ENCODE data around the gene COPA. TPM values are rescaled to one million over a fixed set of nuclear protein-coding genes. Genes with fewer than 3 reads are reported as not detected.

COPA gene
- total and polyA plus RNA-seq, 8 donors, result 42.4 to 243 (median 85.2) TPM

DNA sequence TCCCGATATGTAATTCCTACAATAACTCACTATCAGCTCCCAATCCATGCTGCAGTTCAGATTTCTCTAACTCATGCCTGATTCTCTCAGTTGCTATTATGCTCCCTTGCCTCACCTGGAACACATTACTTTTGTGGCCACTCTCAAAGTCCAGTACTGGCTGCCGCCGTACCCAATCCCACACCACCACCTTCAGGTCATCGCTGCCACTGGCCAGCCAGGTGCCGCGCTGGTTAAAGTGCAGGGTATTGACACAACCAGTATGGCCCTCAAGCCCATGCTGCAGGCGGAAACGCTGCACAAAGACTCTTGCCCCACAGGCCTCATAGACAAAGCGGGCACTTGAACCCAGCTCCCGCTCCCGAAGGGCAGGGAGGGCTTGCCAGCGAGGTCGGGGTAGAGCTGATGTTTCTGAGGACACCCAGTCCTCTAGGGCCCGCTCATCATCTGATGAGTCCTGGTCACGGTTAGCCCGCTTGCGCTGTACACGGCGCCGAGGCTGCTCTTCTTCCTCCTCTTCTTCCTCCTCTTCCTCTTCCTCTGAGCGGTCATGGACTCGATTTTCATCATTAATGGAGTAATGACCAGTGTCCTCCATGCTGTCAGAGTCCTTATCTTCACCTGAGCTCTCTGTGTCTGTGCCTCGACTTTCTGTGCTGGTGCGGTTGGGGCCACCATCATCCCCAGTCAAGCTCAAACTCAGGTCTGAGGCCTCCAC, 103.3 kb downstream of the COPA start:
- Histone ChIP-seq H3K27me3 (no peaks in the 10 kb centered on the region), H3K36me3 (peaks cover 61 to 99% (median 94%) of the 10 kb centered on the region in 4 donors), H3K27ac (no peak overlapping the region), H3K9me3 (no peaks in the 10 kb centered on the region), H3K4me3 (no peak overlapping the region), H3K4me1 (peaks cover 0 to 38% (median 0%) of the 10 kb centered on the region in 4 donors)
- 96% methylated on average over 24 of the region's 24 CpGs for WGBS, 5 donors
- DNase-seq, result no peak
- no peak for TF ChIP-seq POLR2AphosphoS5 (IDR thresholded peaks at IDR 0.05)
- TF ChIP-seq EP300 (IDR thresholded peaks at IDR 0.05), result no peak
- no peak for TF ChIP-seq POLR2A (IDR thresholded peaks at IDR 0.05)
- TF ChIP-seq, protein P1, sequence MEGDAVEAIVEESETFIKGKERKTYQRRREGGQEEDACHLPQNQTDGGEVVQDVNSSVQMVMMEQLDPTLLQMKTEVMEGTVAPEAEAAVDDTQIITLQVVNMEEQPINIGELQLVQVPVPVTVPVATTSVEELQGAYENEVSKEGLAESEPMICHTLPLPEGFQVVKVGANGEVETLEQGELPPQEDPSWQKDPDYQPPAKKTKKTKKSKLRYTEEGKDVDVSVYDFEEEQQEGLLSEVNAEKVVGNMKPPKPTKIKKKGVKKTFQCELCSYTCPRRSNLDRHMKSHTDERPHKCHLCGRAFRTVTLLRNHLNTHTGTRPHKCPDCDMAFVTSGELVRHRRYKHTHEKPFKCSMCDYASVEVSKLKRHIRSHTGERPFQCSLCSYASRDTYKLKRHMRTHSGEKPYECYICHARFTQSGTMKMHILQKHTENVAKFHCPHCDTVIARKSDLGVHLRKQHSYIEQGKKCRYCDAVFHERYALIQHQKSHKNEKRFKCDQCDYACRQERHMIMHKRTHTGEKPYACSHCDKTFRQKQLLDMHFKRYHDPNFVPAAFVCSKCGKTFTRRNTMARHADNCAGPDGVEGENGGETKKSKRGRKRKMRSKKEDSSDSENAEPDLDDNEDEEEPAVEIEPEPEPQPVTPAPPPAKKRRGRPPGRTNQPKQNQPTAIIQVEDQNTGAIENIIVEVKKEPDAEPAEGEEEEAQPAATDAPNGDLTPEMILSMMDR (IDR thresholded peaks at IDR 0.05), result no peak
- intact Hi-C loops (cut with DNase I; ENCODE audit: low total_unique reads), result no loop called here

Small RNAs within 50 kb of the gene (small RNA-seq; reads per million reads assigned to genes)
- gene RF00019 (0 reads per million in 4 donors), gene RNU4-42P (0 to 0.20 (median 0) reads per million in 4 donors)

Other genes starting within 250 kb of the COPA start
- 10 to 100 TPM in 3 of 5 donors, 1 to 10 TPM in 2; 4.7 to 65.2 (median 11.6) TPM for gene IGSF8, start 244.6 kb downstream of the COPA start, total RNA-seq
- gene IGSF8, start 244.6 kb downstream of the COPA start, polyA plus RNA-seq, result 10 to 100 TPM in 2 of 3 donors, 1 to 10 TPM in 1; 5.8 to 21.7 (median 18.0) TPM
- gene ATP1A2, start 227.5 kb downstream of the COPA start, total RNA-seq, result 100 to 1,000 TPM in 1 of 5 donors, 10 to 100 TPM in 3, 1 to 10 TPM in 1; 7.0 to 104 (median 11.7) TPM
- 10 to 100 TPM in 1 of 3 donors, under 1 TPM in 2; 0.31 to 17.3 (median 0.56) TPM for gene ATP1A2, start 227.5 kb downstream of the COPA start, polyA plus RNA-seq
- under 1 TPM in 1 of 5 donors, not detected in 4; 0.37 TPM for gene ATP1A4, start 191.6 kb downstream of the COPA start, total RNA-seq
- gene ATP1A4, start 191.6 kb downstream of the COPA start, polyA plus RNA-seq, result under 1 TPM in 1 of 3 donors, not detected in 2; 0.05 TPM
- under 1 TPM in 1 of 5 donors, not detected in 4; 0.55 TPM for gene CASQ1, start 152.7 kb downstream of the COPA start, total RNA-seq
- gene CASQ1, start 152.7 kb downstream of the COPA start, polyA plus RNA-seq, result under 1 TPM in 2 of 3 donors, not detected in 1; 0.48 to 0.61 TPM
- gene PEA15, start 137.9 kb downstream of the COPA start, total RNA-seq, result 10 to 100 TPM; 26.3 to 75.4 (median 34.8) TPM
- gene PEA15, start 137.9 kb downstream of the COPA start, polyA plus RNA-seq, result 100 to 1,000 TPM in 2 of 3 donors, 10 to 100 TPM in 1; 69.4 to 127 (median 107) TPM
- gene DCAF8, start 80.7 kb downstream of the COPA start, total RNA-seq, result 100 to 1,000 TPM in 3 of 5 donors, 10 to 100 TPM in 2; 85.8 to 267 (median 148) TPM
- 10 to 100 TPM; 39.4 to 45.1 (median 40.7) TPM for gene DCAF8, start 80.7 kb downstream of the COPA start, polyA plus RNA-seq
- gene PEX19, start 58.1 kb downstream of the COPA start, total RNA-seq, result 100 to 1,000 TPM in 1 of 5 donors, 10 to 100 TPM in 3, 1 to 10 TPM in 1; 9.3 to 117 (median 56.0) TPM
- 10 to 100 TPM; 15.7 to 29.3 (median 25.4) TPM for gene PEX19, start 58.1 kb downstream of the COPA start, polyA plus RNA-seq
- 100 to 1,000 TPM in 1 of 5 donors, 10 to 100 TPM in 4; 18.2 to 123 (median 71.0) TPM for gene NCSTN, start 133 bp upstream of the COPA start, total RNA-seq
- 10 to 100 TPM; 14.5 to 37.0 (median 34.6) TPM for gene NCSTN, start 133 bp upstream of the COPA start, polyA plus RNA-seq
- not detected for gene NHLH1, start 23.8 kb upstream of the COPA start, total RNA-seq
- gene NHLH1, start 23.8 kb upstream of the COPA start, polyA plus RNA-seq, result under 1 TPM in 1 of 3 donors, not detected in 2; 0.08 TPM
- 1 to 10 TPM in 4 of 5 donors, under 1 TPM in 1; 0.45 to 7.4 (median 4.4) TPM for gene VANGL2, start 57.3 kb upstream of the COPA start, total RNA-seq
- gene VANGL2, start 57.3 kb upstream of the COPA start, polyA plus RNA-seq, result 1 to 10 TPM in 2 of 3 donors, under 1 TPM in 1; 0.46 to 4.2 (median 1.5) TPM
- 10 to 100 TPM in 2 of 5 donors, 1 to 10 TPM in 1, under 1 TPM in 1, not detected in 1; 0.37 to 18.1 (median 8.1) TPM for gene SLAMF6, start 180.0 kb upstream of the COPA start, total RNA-seq
- gene SLAMF6, start 180.0 kb upstream of the COPA start, polyA plus RNA-seq, result 1 to 10 TPM in 2 of 3 donors, under 1 TPM in 1; 0.19 to 1.1 (median 1.1) TPM
- 1 to 10 TPM; 1.3 to 7.6 (median 2.8) TPM for gene CD84, start 236.2 kb upstream of the COPA start, total RNA-seq
- under 1 TPM; 0.23 to 0.75 (median 0.46) TPM for gene CD84, start 236.2 kb upstream of the COPA start, polyA plus RNA-seq

Measured in stomach (tissue), 9 donors.